Left lung (tissue), 10 donors: ENCODE results near the gene CRACR2A. TPM values are rescaled to one million over a fixed set of nuclear protein-coding genes. Genes with fewer than 3 reads are reported as not detected.

Experiments
- ATAC-seq: fragments of 200-7000 bp; cut with Tn5 transposase; one replicate; pipeline ENCODE4 v1.9.1; 2020; ENCODE audit warnings: moderate library complexity
- DNase-seq, 4 donors: peaks; one replicate each; pipeline ENCODE4 v3.0.0-alpha.2; 2013 to 2020
- H3K27ac ChIP-seq, 2 donors: fragments of 200-600 bp; sonication (generic) in 1 of 2; one replicate each; pipeline versions ENCODE4 v1.5.0 to v1.8.0; 2020 to 2021
- H3K27me3 ChIP-seq, 2 donors: fragments of 200-600 bp; sonication (generic) in 1 of 2; one replicate each; pipeline versions ENCODE4 v1.5.0 to v1.8.0; 2020 to 2021
- H3K36me3 ChIP-seq, 2 donors: fragments of 200-600 bp; sonication (generic) in 1 of 2; one replicate each; pipeline versions ENCODE4 v1.5.0 to v1.8.0; 2020 to 2021
- H3K4me1 ChIP-seq, 2 donors: fragments of 200-600 bp; one replicate each; pipeline ENCODE4 v1.8.0; 2021
- H3K4me3 ChIP-seq, 2 donors: fragments of 200-600 bp; sonication (generic) in 1 of 2; one replicate each; pipeline versions ENCODE4 v1.5.0 to v1.8.0; 2020 to 2021; ENCODE audit warnings: mild to moderate bottlenecking in 1 of 2
- H3K9me3 ChIP-seq, 2 donors: fragments of 200-600 bp; sonication (generic) in 1 of 2; one replicate each; pipeline versions ENCODE4 v1.5.0 to v1.8.0; 2020 to 2021
- CTCF ChIP-seq, 2 donors: fragments of 200-600 bp; sonication (generic) in 1 of 2; IDR thresholded peaks; one replicate each; pipeline versions ENCODE4 v1.5.0 to v1.8.0; 2021; ENCODE audit warnings: antibody characterized with exemption in 2 of 2
- intact Hi-C, 2 donors: fragments of 100-400 bp; cut with DNase I; formaldehyde crosslinking; loops; one replicate each; pipeline versions ENCODE4 v1.11.2 to v1.14.2; 2022
- polyA plus RNA-seq, 6 donors: library from polyadenylated mRNA; unstranded; fragments of 120-200 nt; gene quantifications; one replicate each; pipeline ENCODE4 v1.2.1, GENCODE V29; 2013; ENCODE audit not compliant: insufficient read length in 6 of 6
- total RNA-seq, 2 donors: library from RNA; stranded (reverse); fragmentation: NEBNext Ultra II Directional; extraction: Animal tissue kit (Norgen Biotek cat#: 25700); gene quantifications; one replicate each; pipeline ENCODE4 v1.2.1, GENCODE V29; 2021
- donor health status: DM: no; HTN: yes; CAD: no.
- donor health status: DM: no; HTN: no; CAD: no.

CRACR2A gene
- total and polyA plus RNA-seq, 8 donors, result 3.2 to 6.5 (median 3.8) TPM

GRCh38 chr12:3662521-3662921 lies 90.4 kb downstream of the CRACR2A start:
- ATAC-seq (no peak), DNase-seq (no peak)
- intact Hi-C loops, result no loop called here
- Histone ChIP-seq H3K9me3 (no peaks in the 10 kb centered on the region), H3K27me3 (no peaks in the 10 kb centered on the region), H3K27ac (no peak overlapping the region), H3K4me3 (no peak overlapping the region), H3K36me3 (peaks cover 0 to 45% of the 10 kb centered on the region in 2 donors), H3K4me1 (no peaks in the 10 kb centered on the region)
- TF ChIP-seq CTCF (IDR thresholded peaks at IDR 0.05), result no peak

GRCh38 chr12:3661028-3661427 lies 91.9 kb downstream of the CRACR2A start:
- Histone ChIP-seq H3K27ac (no peak overlapping the region), H3K9me3 (no peaks in the 10 kb centered on the region), H3K4me1 (no peaks in the 10 kb centered on the region), H3K36me3 (peaks cover 0 to 41% of the 10 kb centered on the region in 2 donors), H3K4me3 (no peak overlapping the region), H3K27me3 (no peaks in the 10 kb centered on the region)
- no peak for ATAC-seq
- intact Hi-C loops, result no loop called here
- no peak for TF ChIP-seq CTCF (IDR thresholded peaks at IDR 0.05)
- DNase-seq, result no peak

GRCh38 chr12:3658327-3659163 lies 94.4 kb downstream of the CRACR2A start:
- intact Hi-C loops, result no loop called here
- Histone ChIP-seq H3K27ac (no peak overlapping the region), H3K36me3 (peaks cover 0 to 44% of the 10 kb centered on the region in 2 donors), H3K4me3 (no peak overlapping the region), H3K9me3 (no peaks in the 10 kb centered on the region), H3K27me3 (no peaks in the 10 kb centered on the region), H3K4me1 (no peaks in the 10 kb centered on the region)
- DNase-seq (peak in 1 of 4 donors; percentile 21), ATAC-seq (no peak)
- peak; percentile 19 to 24 for TF ChIP-seq CTCF (IDR thresholded peaks at IDR 0.05)

GRCh38 chr12:3656946-3657622 lies 95.8 kb downstream of the CRACR2A start:
- Histone ChIP-seq H3K4me3 (no peak overlapping the region), H3K27me3 (no peaks in the 10 kb centered on the region), H3K4me1 (no peaks in the 10 kb centered on the region), H3K9me3 (no peaks in the 10 kb centered on the region), H3K27ac (no peak overlapping the region), H3K36me3 (peaks cover 0 to 47% of the 10 kb centered on the region in 2 donors)
- no peak for TF ChIP-seq CTCF (IDR thresholded peaks at IDR 0.05)
- ATAC-seq (no peak), DNase-seq (no peak)
- intact Hi-C loops, result no loop called here

DNA sequence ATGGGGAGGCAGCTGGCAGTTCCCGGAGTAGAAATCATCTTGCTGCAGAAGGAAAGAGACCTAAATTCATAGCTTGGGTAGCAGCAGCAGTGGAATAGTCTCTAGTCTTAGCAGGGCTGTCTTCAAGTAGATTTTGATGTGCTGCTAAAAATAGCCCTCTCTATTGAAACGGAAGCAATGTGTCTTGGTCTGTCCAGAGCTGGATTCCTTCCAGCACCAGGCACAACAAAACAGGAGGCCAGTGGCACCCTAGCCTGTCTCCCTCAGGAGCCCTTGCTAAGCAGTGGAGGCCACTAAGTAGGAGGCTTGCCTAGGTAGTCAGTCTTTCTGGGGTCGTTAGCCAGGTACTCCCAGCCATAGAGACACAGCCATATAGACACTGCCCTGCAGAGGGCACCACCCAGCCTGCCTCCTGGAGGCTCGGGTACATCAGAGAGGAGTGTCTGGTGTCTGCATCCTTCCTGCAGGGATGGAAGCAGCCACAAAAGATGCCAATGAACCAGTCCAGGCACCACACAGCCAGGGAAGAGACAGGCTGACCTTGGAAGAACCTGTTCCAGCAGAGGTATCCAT lies 97.5 kb downstream of the CRACR2A start:
- DNase-seq (no peak), ATAC-seq (no peak)
- Histone ChIP-seq H3K9me3 (no peaks in the 10 kb centered on the region), H3K4me3 (no peak overlapping the region), H3K4me1 (no peaks in the 10 kb centered on the region), H3K27me3 (no peaks in the 10 kb centered on the region), H3K27ac (no peak overlapping the region), H3K36me3 (peaks cover 0 to 53% of the 10 kb centered on the region in 2 donors)
- no peak for TF ChIP-seq CTCF (IDR thresholded peaks at IDR 0.05)
- intact Hi-C loops, result no loop called here
